Effector memory CD4-positive, alpha-beta T cell (primary cell): ENCODE results near the gene VPS72.
A peak's percentile ranks its signal among the peaks of the same experiment; 100 is the strongest.
"Not testable (repeated sequence)": the region's sequence is repeated elsewhere in the genome, so short reads cannot be mapped to it uniquely, and the experiment has no call there.

Experiments
- DNase-seq, 3 donors: peaks; one replicate each; pipeline ENCODE4 v3.0.0-alpha.2; 2020
- H3K27ac ChIP-seq: 2 replicates; pipeline ENCODE4 v1.7.0; 2013; ENCODE audit warnings: mild to moderate bottlenecking, low read length, moderate library complexity; ENCODE audit not compliant: insufficient read depth, poor library complexity, severe bottlenecking
- H3K27me3 ChIP-seq: replicated peaks from 2 replicates; pipeline ENCODE4 v1.7.0; 2013; ENCODE audit warnings: mild to moderate bottlenecking, low read length; ENCODE audit not compliant: insufficient read depth, control insufficient read depth, poor library complexity, severe bottlenecking
- H3K36me3 ChIP-seq: 2 replicates; pipeline ENCODE4 v1.7.0; 2013; ENCODE audit warnings: mild to moderate bottlenecking, low read length, moderate library complexity; ENCODE audit not compliant: control insufficient read depth, insufficient read depth
- H3K4me1 ChIP-seq: 2 replicates; pipeline ENCODE4 v1.7.0; 2013; ENCODE audit warnings: low read length, mild to moderate bottlenecking; ENCODE audit not compliant: control insufficient read depth, insufficient read depth, poor library complexity, severe bottlenecking
- H3K4me3 ChIP-seq: 2 replicates; pipeline ENCODE4 v1.7.0; 2013; ENCODE audit warnings: low read length, low read depth, mild to moderate bottlenecking; ENCODE audit not compliant: insufficient read depth, poor library complexity, severe bottlenecking
- H3K9me3 ChIP-seq: 2 replicates; pipeline ENCODE4 v1.7.0; 2013; ENCODE audit warnings: mild to moderate bottlenecking, low read length, moderate library complexity; ENCODE audit not compliant: control insufficient read depth

The VPS72 gene

DNA sequence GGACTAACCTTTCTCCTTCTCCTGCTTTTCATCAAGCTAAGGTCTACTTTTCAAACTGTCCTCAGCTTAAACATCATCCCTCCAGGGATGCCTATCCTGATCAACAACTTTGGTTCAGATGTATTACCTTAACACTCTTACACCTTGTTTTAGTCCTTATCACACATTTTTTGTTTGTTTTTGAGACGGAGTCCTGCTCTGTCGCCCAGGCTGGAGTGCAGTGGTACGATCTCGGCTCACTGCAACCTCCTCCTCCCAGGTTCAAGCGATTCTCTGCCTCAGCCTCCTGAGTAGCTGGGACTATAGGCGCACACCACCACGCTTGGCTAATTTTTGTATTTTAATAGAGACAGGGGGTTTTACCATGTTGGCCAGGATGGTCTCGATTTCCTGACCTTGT is 1.3 kb downstream of the VPS72 start:
- H3K9me3 ChIP-seq, H3K27me3 ChIP-seq, H3K4me3 ChIP-seq, DNase-seq: not testable (repeated sequence)
- H3K27ac ChIP-seq = peak overlapping the region; percentile 89
- peaks cover 15% of the 10 kb centered on the region for H3K4me1 ChIP-seq
- H3K36me3 ChIP-seq = peaks cover 21% of the 10 kb centered on the region

DNA sequence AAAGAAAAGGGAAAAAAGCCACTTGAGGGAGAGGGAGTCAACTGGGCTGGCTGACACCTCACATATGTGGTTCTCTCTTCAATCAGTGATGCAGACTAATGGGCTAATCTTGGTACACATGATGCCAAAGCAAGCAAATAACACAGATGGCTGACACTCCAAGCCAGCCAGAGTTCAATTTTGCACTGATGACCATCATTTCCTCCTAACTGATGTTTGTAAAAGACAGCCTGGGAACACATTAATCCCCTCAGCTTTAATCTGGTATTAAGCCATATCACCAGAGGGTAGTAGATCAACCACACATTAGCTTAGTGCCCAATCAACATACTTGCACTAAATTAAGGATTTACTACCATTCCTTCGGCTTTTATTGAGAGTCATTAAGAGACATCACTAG is 2.8 kb downstream of the VPS72 start:
- no peak for DNase-seq
- Histone ChIP-seq H3K27ac (no peak overlapping the region), H3K4me1 (peaks cover 15% of the 10 kb centered on the region), H3K4me3 (no peak overlapping the region), H3K27me3 (no peaks in the 10 kb centered on the region), H3K9me3 (no peaks in the 10 kb centered on the region), H3K36me3 (peaks cover 34% of the 10 kb centered on the region)

DNA sequence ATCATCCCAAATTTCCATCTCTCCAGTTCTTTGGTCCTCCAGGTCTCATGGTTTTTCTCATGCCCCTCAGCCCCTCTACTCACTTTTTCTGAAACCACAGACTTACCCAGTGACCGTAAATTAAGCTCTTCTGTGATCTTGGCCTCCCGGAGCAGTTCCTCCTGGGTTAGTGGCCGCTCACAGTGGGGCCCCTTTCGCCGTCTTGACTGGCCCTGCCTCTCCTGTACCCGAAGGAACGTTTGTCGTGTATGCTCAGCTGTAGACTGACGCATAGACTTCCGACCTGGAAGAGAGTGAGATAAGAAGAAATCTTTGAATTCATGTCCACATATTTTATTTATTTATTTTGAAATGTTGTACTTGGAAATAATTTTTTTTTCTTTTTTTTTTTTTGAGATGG is 5.8 kb downstream of the VPS72 start:
- Histone ChIP-seq H3K27me3 (no peaks in the 10 kb centered on the region), H3K4me1 (peaks cover 6% of the 10 kb centered on the region), H3K9me3 (no peaks in the 10 kb centered on the region), H3K27ac (no peak overlapping the region), H3K36me3 (peaks cover 52% of the 10 kb centered on the region), H3K4me3 (no peak overlapping the region)
- no peak for DNase-seq

GRCh38 chr1:151176514-151177045 is 13.4 kb downstream of the VPS72 start:
- Histone ChIP-seq H3K4me3 (no peak overlapping the region), H3K27me3 (no peaks in the 10 kb centered on the region), H3K27ac (no peak overlapping the region), H3K4me1 (no peaks in the 10 kb centered on the region), H3K36me3 (peaks cover 62% of the 10 kb centered on the region), H3K9me3 (no peaks in the 10 kb centered on the region)
- DNase-seq = no peak

DNA sequence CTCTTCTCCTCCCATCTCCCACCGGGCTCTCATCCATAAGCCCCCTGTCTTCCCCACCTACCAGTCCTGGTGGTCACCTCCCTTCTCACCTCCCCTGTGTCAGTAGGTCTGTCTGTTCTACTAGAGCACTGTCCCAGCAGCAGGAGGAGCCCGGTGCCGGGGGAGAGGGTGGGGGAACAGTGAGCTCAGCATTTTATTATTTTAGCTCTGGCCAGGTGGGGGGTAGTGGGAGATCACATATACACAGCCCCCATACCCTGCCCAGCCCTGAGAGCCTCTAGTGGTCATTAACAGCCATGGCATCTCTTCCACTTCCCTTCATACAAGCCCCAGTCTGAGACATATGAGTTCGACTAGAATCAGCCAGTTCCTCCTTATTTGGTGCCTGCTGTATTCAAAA is 14.1 kb downstream of the VPS72 start, which contains the start of gene TMOD4:
TSS of gene TMOD4 (minus strand) at position 119 of the 400 bp plus-strand sequence. CDS start 1,106 bp downstream, outside the sequence.
- DNase-seq = no peak
- H3K36me3 ChIP-seq = peaks cover 56% of the 10 kb centered on the region
- H3K4me1 ChIP-seq = no peaks in the 10 kb centered on the region
- no peaks in the 10 kb centered on the region for H3K27me3 ChIP-seq
- H3K4me3 ChIP-seq = no peak within 1 kb of the TSS
- no peaks in the 10 kb centered on the region for H3K9me3 ChIP-seq
- H3K27ac ChIP-seq = no peak within 1 kb of the TSS

GRCh38 chr1:151175041-151175741 is 14.8 kb downstream of the VPS72 start:
- no peaks in the 10 kb centered on the region for H3K4me1 ChIP-seq
- no peak overlapping the region for H3K4me3 ChIP-seq
- H3K27me3 ChIP-seq = no peaks in the 10 kb centered on the region
- no peaks in the 10 kb centered on the region for H3K9me3 ChIP-seq
- no peak for DNase-seq
- H3K36me3 ChIP-seq = peaks cover 54% of the 10 kb centered on the region
- no peak overlapping the region for H3K27ac ChIP-seq

DNA sequence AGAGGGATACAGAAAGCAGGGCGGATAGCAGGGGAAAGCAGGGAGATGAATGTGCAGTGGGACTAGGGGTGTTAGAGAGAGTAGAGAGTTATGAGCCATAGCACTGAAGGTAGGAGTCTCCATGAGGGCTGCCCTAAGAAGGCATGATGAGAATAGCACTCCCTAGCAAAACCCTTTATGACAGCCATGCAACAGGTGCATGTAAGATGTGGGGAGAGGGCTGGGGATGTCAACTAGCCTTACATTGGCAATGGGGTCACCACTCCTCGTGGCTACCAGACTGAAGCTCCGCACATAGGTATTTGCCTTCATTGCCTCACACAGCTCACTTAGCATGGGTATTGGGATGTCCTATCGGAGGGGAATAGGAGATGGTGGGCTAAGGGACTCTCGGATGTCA is 18.8 kb downstream of the VPS72 start:
- peaks cover 10% of the 10 kb centered on the region for H3K4me1 ChIP-seq
- H3K27ac ChIP-seq = no peak overlapping the region
- H3K4me3 ChIP-seq = no peak overlapping the region
- no peaks in the 10 kb centered on the region for H3K9me3 ChIP-seq
- no peak for DNase-seq
- H3K36me3 ChIP-seq = peaks cover 43% of the 10 kb centered on the region
- no peaks in the 10 kb centered on the region for H3K27me3 ChIP-seq

- no peak for DNase-seq
- Histone ChIP-seq H3K36me3 (peaks cover 27% of the 10 kb centered on the region), H3K27me3 (no peaks in the 10 kb centered on the region), H3K27ac (peak overlapping the region; percentile 66), H3K4me3 (peak overlapping the region; percentile 78), H3K4me1 (peaks cover 17% of the 10 kb centered on the region), H3K9me3 (no peaks in the 10 kb centered on the region)
Observed at GRCh38 chr1:151167116-151167515, 22.9 kb downstream of the VPS72 start.

GRCh38 chr1:151166505-151166956 is 23.5 kb downstream of the VPS72 start:
- Histone ChIP-seq H3K27ac (peak overlapping the region; percentile 66), H3K4me1 (peaks cover 23% of the 10 kb centered on the region), H3K9me3 (no peaks in the 10 kb centered on the region), H3K4me3 (peak overlapping the region; percentile 78), H3K36me3 (peaks cover 27% of the 10 kb centered on the region), H3K27me3 (no peaks in the 10 kb centered on the region)
- DNase-seq = no peak

- Histone ChIP-seq H3K27ac (peak within 1 kb of the TSS; percentile 66), H3K4me3 (peak within 1 kb of the TSS; percentile 78), H3K9me3 (no peaks in the 10 kb centered on the region), H3K27me3 (no peaks in the 10 kb centered on the region), H3K4me1 (peaks cover 26% of the 10 kb centered on the region), H3K36me3 (peaks cover 27% of the 10 kb centered on the region)
- DNase-seq = peak; percentile 94 to 95 (median 95)
Observed at GRCh38 chr1:151165738-151166504, 24.1 kb downstream of the VPS72 start, which contains the start of the genes LYSMD1 and SCNM1. Gene LYSMD1, minus strand, starts transcription at chr1:151165902. Its CDS starts 644 bp downstream, at chr1:151165258. Gene SCNM1, plus strand, starts transcription at chr1:151166144. Its CDS starts 9 bp downstream, at chr1:151166153.
